ENCODE measurements around the gene AZIN2.
"Not testable (repeated sequence)": the region's sequence is repeated elsewhere in the genome, so short reads cannot be mapped to it uniquely, and the experiment has no call there.

Gene AZIN2

DNA sequence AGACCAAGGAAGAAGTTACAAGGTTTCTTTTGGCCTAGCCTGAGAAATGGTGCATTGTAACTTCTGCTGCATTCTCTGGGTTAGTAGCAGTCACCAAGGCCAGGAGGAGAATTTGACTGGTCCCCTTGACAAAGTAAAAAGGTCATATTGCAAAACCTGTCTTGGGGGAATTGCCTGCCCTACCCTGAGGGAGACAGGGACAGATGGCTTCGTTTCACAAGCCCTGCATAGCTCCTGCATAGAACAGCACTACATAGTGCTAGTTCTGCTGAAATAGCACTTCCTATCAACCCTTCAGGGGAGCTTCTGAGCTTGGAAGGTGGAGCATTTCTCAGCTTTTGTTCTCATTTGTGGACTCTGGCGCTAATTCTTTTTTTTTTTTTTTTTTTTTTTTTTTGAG lies 23.9 kb upstream of the AZIN2 start:
- in situ Hi-C loops (cut with MboI; ENCODE audit: low pct_unique_long_range_greater_than_20kb, low sequenced_read_pairs, unreplicated experiment), result no loop called here
- TF ChIP-seq, protein P1, sequence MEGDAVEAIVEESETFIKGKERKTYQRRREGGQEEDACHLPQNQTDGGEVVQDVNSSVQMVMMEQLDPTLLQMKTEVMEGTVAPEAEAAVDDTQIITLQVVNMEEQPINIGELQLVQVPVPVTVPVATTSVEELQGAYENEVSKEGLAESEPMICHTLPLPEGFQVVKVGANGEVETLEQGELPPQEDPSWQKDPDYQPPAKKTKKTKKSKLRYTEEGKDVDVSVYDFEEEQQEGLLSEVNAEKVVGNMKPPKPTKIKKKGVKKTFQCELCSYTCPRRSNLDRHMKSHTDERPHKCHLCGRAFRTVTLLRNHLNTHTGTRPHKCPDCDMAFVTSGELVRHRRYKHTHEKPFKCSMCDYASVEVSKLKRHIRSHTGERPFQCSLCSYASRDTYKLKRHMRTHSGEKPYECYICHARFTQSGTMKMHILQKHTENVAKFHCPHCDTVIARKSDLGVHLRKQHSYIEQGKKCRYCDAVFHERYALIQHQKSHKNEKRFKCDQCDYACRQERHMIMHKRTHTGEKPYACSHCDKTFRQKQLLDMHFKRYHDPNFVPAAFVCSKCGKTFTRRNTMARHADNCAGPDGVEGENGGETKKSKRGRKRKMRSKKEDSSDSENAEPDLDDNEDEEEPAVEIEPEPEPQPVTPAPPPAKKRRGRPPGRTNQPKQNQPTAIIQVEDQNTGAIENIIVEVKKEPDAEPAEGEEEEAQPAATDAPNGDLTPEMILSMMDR (IDR thresholded peaks at IDR 0.05; ENCODE audit: extremely low read depth, insufficient read depth, missing control alignments), result no peak
- no peak for DNase-seq (ENCODE audit: low spot score)

GRCh38 chr1:33060579-33061083 lies 20.3 kb upstream of the AZIN2 start:
- no peak for DNase-seq (ENCODE audit: low spot score)
- in situ Hi-C loops (cut with MboI; ENCODE audit: low pct_unique_long_range_greater_than_20kb, low sequenced_read_pairs, unreplicated experiment), result no loop called here
- TF ChIP-seq, protein P1 (IDR thresholded peaks at IDR 0.05; ENCODE audit: extremely low read depth, insufficient read depth, missing control alignments), result no peak

- in situ Hi-C loops (cut with MboI; ENCODE audit: low pct_unique_long_range_greater_than_20kb, low sequenced_read_pairs, unreplicated experiment), result no loop called here
- no peak for DNase-seq (ENCODE audit: low spot score)
- TF ChIP-seq, protein P1 (IDR thresholded peaks at IDR 0.05; ENCODE audit: extremely low read depth, insufficient read depth, missing control alignments), result no peak
Observed at GRCh38 chr1:33061834-33062233, 19.1 kb upstream of the AZIN2 start.

- in situ Hi-C loops (cut with MboI; ENCODE audit: low pct_unique_long_range_greater_than_20kb, low sequenced_read_pairs, unreplicated experiment), result not testable (repeated sequence)
Observed at GRCh38 chr1:33064284-33064683, 16.7 kb upstream of the AZIN2 start.

GRCh38 chr1:33065301-33065700 lies 15.7 kb upstream of the AZIN2 start:
- in situ Hi-C loops (cut with MboI; ENCODE audit: low pct_unique_long_range_greater_than_20kb, low sequenced_read_pairs, unreplicated experiment), result no loop called here

More at GRCh38 chr1:33064284-33064683, 16.7 kb upstream of the AZIN2 start:
- DNase-seq (ENCODE audit: low spot score), result not testable (repeated sequence)

DNA sequence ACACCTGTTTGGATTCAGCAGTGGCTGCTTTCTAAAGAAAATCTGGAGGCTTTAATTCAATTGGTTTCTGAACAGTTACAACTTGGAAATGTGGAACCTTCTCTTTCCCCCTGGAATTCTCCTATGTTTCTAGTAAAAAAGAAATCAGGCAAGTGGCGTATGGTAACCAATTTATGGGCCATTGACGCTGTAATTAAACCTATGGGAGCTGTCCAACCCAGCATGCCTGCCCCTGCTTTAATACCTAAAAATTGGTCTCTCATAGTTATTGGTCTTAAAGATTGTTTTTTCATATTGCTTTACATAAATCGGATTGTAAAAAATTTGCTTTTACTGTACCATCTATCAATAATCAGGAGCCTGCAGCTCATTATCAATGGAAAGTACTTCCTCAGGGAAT lies 14.5 kb upstream of the AZIN2 start:
- DNase-seq (ENCODE audit: low spot score); in situ Hi-C loops (cut with MboI; ENCODE audit: low pct_unique_long_range_greater_than_20kb, low sequenced_read_pairs, unreplicated experiment): not testable (repeated sequence)

More at GRCh38 chr1:33065301-33065700, 15.7 kb upstream of the AZIN2 start:
- DNase-seq (ENCODE audit: low spot score), result no peak
- TF ChIP-seq, protein P1 (IDR thresholded peaks at IDR 0.05; ENCODE audit: extremely low read depth, insufficient read depth, missing control alignments), result no peak

GRCh38 chr1:33068108-33068507 lies 12.8 kb upstream of the AZIN2 start:
- DNase-seq (ENCODE audit: low spot score); in situ Hi-C loops (cut with MboI; ENCODE audit: low pct_unique_long_range_greater_than_20kb, low sequenced_read_pairs, unreplicated experiment): not testable (repeated sequence)

DNA sequence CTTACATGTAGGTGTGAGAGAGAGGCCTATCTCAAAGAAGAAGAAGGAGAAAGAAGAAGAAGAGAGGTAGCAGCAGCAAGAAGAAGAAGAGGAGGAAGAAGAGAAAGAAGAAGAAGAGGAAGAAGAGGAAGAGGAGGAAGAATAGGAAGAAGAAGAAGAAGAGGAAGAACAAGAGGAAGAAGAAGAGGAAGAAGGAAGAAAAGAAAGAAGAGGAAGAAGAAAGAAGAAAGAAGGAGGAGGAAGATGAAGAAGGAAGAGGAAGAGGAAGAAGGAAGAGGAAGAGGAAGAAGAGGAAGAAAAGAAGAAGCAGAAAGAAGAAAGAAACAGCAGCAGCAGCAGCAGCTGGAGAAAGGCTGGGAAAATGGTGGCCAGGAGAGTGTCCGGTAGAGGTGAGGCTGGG lies 10.3 kb upstream of the AZIN2 start:
- DNase-seq (ENCODE audit: low spot score), result no peak
- in situ Hi-C loops (cut with MboI; ENCODE audit: low pct_unique_long_range_greater_than_20kb, low sequenced_read_pairs, unreplicated experiment), result loop anchor here (10.0 kb wide), 1 partner anchor 136 kb away; no protein-coding TSS in a partner anchor
- TF ChIP-seq, protein P1 (IDR thresholded peaks at IDR 0.05; ENCODE audit: extremely low read depth, insufficient read depth, missing control alignments), result no peak
